Tibial nerve (tissue), 4 donors: ENCODE measurements around the gene AASDHPPT.

Experiments used
- EP300 ChIP-seq, 2 donors: sonication (generic); formaldehyde crosslinking; IDR thresholded peaks; one replicate each; pipeline ENCODE4 v1.6.1; 2017; ENCODE audit warnings: antibody characterized with exemption in 2 of 2, mild to moderate bottlenecking in 1 of 2
- POLR2A ChIP-seq, 2 donors: fragments of 450-650 bp; IDR thresholded peaks; one replicate each; pipeline ENCODE4 v1.6.1; 2017; ENCODE audit warnings: antibody characterized with exemption in 2 of 2, mild to moderate bottlenecking in 2 of 2, moderate library complexity in 2 of 2
- TF ChIP-seq, protein P1 (sequence below), 5 experiments: fragments of 200-600 bp in 3 of 5; fragments of 450-650 bp in 2 of 5; sonication (generic) in 3 of 5; IDR thresholded peaks; one replicate each; pipeline ENCODE4 v1.5.1; 2016 to 2019; ENCODE audit warnings: antibody characterized with exemption in 5 of 5, mild to moderate bottlenecking in 3 of 5, moderate library complexity in 2 of 5

DNA sequence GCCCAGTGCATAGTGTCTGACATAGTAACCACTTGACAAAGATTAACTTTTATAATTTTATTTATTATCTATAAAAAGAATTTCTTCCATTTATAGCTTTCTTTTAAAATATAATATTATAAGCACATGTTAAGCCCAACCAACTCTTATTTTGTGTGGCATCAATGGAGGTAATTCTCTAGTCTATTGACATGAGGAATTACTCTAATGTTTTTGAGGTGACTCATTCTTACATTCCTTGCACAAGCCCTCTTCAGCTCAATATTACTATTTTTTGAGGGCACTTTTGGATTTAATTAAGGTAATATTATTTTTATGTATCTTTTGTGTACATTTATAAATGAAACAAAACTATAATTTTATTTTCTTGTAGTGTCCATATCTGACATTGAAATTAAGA, 59.6 kb downstream of the AASDHPPT start:
- TF ChIP-seq EP300 (IDR thresholded peaks at IDR 0.05) (no peak), POLR2A (IDR thresholded peaks at IDR 0.05) (no peak)
- TF ChIP-seq, protein P1, sequence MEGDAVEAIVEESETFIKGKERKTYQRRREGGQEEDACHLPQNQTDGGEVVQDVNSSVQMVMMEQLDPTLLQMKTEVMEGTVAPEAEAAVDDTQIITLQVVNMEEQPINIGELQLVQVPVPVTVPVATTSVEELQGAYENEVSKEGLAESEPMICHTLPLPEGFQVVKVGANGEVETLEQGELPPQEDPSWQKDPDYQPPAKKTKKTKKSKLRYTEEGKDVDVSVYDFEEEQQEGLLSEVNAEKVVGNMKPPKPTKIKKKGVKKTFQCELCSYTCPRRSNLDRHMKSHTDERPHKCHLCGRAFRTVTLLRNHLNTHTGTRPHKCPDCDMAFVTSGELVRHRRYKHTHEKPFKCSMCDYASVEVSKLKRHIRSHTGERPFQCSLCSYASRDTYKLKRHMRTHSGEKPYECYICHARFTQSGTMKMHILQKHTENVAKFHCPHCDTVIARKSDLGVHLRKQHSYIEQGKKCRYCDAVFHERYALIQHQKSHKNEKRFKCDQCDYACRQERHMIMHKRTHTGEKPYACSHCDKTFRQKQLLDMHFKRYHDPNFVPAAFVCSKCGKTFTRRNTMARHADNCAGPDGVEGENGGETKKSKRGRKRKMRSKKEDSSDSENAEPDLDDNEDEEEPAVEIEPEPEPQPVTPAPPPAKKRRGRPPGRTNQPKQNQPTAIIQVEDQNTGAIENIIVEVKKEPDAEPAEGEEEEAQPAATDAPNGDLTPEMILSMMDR (IDR thresholded peaks at IDR 0.05), result no peak
